Measurements from ENCODE around the gene PTPN22.

PTPN22 gene

DNA sequence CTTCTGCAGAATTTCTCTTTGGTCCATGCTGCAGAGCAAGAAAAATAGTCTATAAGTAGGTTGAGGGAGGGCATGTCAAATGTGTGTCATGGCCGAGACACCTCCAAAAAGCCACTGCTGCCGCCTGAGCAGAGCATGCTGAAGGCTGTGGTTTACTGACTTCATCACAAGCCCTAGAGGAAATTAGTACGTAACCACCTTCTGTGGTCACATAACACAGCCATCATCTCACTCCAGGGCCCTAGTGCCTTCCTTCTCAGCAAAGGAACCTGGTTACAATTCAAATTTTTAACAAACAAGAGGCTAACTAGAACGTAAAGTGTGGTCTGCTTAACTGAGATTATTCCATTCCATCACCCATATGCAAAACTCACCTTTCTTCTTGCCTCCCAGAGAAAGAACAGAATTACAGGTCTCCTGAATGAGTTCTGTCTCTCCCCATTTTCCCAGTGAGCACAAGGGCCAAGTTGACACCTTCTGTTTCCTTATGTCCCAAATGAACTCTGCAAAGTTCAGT lies at the start of gene PTPN22:
TSS of gene PTPN22 (minus strand) at position 116 of the 517 bp plus-strand sequence.
- intact Hi-C loops (cut with micrococcal nuclease): loop anchor here (1.0 to 2.0 kb wide), 2 partner anchors 10 to 15 kb away; no protein-coding TSS in a partner anchor
- Mint-ChIP-seq H3K36me3 (ENCODE audit: low read depth) (no peaks in the 10 kb centered on the region), H3K4me3 (no peak within 1 kb of the TSS), H3K27ac (peak within 1 kb of the TSS; percentile 79), H3K4me1 (ENCODE audit: low read depth) (peaks cover 47% of the 10 kb centered on the region), H3K9me3 (no peaks in the 10 kb centered on the region), H3K27me3 (no peaks in the 10 kb centered on the region)

DNA sequence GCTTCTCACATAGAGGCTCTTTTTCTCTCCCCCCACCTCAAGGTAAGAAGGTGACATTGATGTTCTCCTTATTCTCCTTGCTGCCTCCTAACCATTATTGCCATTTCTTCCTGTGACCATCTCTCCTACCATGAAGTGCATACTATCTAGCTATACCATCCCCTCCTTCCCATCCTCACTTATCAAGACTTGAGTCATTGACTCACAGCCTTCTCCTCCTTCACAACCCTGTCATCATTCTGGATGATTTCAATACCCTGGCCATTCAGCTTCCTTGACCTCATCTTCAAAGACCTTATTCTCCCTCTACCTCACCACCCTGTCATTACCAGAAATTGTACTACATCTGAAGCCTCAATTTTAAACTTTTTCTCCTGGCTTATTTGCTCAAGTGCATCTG lies 46.7 kb upstream of the PTPN22 start:
- Mint-ChIP-seq H3K27me3 (no peaks in the 10 kb centered on the region), H3K4me1 (ENCODE audit: low read depth) (peaks cover 11% of the 10 kb centered on the region), H3K9me3 (no peaks in the 10 kb centered on the region), H3K36me3 (ENCODE audit: low read depth) (peaks cover 25% of the 10 kb centered on the region), H3K27ac (no peak overlapping the region), H3K4me3 (no peak overlapping the region)
- intact Hi-C loops (cut with micrococcal nuclease): no loop called here

DNA sequence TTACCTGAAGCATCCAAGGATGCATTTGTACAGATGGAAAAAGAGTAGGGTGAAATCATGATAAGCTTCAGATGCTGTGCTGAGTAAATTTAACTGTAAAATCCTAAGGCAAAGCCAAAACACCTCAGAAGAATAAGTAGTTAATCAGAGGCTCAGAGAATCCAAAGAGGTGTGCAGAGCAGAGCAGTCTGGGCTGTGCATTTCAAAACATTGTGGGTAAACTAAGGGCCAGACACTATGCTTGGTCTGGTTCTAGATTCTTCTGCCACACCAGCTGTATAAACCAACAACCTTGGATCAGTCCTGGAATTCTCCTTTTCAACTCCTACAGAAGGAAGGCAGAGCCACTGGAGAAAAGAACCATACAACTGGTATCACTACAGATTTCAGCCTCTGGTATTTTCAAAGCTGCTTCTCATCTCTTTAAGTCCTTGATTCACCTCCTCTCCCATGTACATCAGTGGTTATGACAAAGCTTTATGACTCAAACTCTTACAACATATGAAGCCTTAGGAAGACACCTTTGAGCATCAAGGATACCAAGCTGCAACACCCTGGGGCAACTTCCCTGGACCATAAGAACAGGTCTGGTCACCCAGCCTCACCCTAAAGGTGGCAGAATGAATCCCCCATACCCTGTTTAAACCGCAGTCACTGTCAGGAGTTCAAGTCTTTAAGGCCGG lies 46.0 kb upstream of the PTPN22 start:
- intact Hi-C loops (cut with micrococcal nuclease): no loop called here
- H3K27ac Mint-ChIP-seq: no peak overlapping the region
- no peak overlapping the region for H3K4me3 Mint-ChIP-seq
- peaks cover 11% of the 10 kb centered on the region for H3K4me1 Mint-ChIP-seq (ENCODE audit: low read depth)
- no peaks in the 10 kb centered on the region for H3K9me3 Mint-ChIP-seq
- no peaks in the 10 kb centered on the region for H3K27me3 Mint-ChIP-seq
- H3K36me3 Mint-ChIP-seq (ENCODE audit: low read depth): peaks cover 32% of the 10 kb centered on the region

DNA sequence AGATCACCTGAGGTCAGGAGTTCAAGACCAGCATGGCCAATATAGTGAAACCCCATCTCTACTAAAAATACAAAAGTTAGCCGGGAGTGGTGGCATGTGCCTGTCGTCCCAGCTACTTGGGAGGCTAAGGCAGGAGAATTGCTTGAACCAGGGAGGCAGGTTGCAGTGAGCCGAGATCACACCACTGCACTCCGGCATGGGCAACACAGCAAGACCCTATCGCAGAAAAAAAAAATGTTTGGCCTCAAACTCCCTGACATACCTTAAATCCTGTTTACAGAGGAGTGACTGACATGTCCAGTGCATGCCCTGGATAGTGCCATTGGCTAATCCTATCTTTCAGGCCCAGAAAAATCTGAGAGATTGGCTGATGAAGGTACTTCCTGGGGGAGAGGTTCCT lies 45.5 kb upstream of the PTPN22 start:
- Mint-ChIP-seq H3K36me3 (ENCODE audit: low read depth) (peaks cover 38% of the 10 kb centered on the region), H3K27ac (no peak overlapping the region), H3K4me1 (ENCODE audit: low read depth) (peaks cover 11% of the 10 kb centered on the region), H3K27me3 (no peaks in the 10 kb centered on the region), H3K4me3 (no peak overlapping the region), H3K9me3 (no peaks in the 10 kb centered on the region)
- intact Hi-C loops (cut with micrococcal nuclease): no loop called here

DNA sequence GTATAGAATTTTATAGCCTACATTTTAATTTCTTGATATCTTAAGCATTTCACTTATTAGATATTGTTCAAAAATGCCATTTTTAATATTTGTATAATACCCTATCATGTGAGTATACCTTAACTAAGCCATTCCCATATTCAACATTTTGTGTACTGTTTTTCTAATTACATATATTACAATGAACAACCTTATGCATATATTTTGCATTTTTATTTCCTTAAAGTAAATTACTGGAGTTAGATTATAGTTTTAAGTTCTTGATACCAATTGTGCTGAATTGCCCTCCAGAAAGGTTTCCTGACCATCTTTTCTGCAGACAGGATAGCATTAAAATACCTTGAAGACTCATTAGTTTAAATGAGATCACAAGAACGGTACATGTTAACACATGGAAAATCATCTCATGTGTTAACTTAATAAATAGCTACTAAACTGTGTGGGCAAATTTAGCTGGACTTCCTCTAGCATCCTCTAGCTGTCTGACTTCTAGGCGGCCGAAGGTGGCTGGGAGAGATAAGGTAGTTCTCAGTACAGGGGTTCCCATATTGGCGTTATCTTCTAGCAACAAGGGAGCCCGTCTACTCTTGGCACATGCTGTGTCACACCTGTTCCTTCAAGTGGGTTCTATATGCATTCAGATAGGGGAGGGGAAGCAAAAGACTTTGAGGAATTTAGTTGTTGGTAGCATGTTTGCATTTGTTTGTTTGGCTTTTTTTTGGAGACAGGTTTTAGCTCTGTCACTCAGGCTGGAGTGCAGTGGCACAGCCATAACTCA lies 42.6 kb upstream of the PTPN22 start:
- H3K4me3 Mint-ChIP-seq: no peak overlapping the region
- no peak overlapping the region for H3K27ac Mint-ChIP-seq
- H3K36me3 Mint-ChIP-seq (ENCODE audit: low read depth): peaks cover 64% of the 10 kb centered on the region
- H3K27me3 Mint-ChIP-seq: no peaks in the 10 kb centered on the region
- intact Hi-C loops (cut with micrococcal nuclease): no loop called here
- H3K9me3 Mint-ChIP-seq: no peaks in the 10 kb centered on the region
- peaks cover 26% of the 10 kb centered on the region for H3K4me1 Mint-ChIP-seq (ENCODE audit: low read depth)

DNA sequence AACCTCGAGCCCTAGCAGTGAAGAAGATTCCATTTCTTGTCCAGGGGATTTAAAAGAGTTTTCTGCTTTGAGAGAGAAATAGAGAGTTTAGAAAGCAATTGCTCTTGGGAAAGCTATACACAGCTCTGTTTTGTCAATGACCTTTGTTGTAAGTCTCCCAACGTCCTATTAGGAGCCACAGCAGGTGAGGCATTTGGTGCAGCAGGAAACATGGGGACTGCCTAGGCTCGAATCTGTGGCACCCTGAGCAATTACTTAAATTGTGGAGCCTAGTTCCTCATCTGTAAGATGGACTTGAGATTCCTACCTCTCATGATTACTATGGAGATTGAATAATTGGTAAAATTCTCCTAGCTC lies 41.8 kb upstream of the PTPN22 start:
- Mint-ChIP-seq H3K4me3 (no peak overlapping the region), H3K4me1 (ENCODE audit: low read depth) (peaks cover 33% of the 10 kb centered on the region), H3K27ac (no peak overlapping the region), H3K9me3 (no peaks in the 10 kb centered on the region), H3K36me3 (ENCODE audit: low read depth) (peaks cover 72% of the 10 kb centered on the region), H3K27me3 (no peaks in the 10 kb centered on the region)
- intact Hi-C loops (cut with micrococcal nuclease): no loop called here

DNA sequence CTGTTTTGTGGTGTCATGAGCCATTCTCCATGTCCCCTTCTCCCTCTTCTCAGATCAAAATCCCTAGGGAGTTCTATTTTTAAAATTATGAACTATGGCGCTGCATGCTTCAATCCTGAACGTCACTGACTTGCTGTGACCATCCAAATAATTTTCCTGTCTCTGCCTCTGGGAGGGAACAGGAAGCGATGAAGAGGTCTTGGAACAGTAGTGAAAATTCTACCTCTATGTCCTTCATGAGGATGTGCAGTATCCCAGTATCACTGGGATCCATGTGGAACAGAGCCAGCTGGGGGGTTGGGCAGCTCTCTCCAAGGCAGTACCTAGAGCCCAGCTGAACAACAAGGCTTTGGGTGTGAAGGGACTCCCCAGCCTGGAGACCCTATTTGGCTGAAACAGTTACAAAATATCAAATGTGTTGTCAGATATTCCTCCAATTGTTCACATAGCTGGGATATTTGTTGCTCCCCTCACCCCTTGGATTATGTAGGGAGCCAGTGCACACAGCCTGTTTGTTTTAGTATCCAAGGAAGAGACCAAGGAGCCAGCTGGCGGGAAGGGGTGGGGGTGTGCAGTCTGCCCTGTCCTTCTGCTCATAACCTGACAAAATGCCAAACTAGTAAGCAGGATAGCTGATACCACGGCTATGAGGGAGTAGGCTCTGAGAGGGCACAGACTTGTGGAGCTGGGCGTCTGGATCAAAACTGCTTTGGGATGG lies 41.2 kb upstream of the PTPN22 start:
- Mint-ChIP-seq H3K27me3 (no peaks in the 10 kb centered on the region), H3K9me3 (no peaks in the 10 kb centered on the region), H3K27ac (no peak overlapping the region), H3K4me1 (ENCODE audit: low read depth) (peaks cover 39% of the 10 kb centered on the region), H3K36me3 (ENCODE audit: low read depth) (peaks cover 78% of the 10 kb centered on the region), H3K4me3 (no peak overlapping the region)
- intact Hi-C loops (cut with micrococcal nuclease): no loop called here

DNA sequence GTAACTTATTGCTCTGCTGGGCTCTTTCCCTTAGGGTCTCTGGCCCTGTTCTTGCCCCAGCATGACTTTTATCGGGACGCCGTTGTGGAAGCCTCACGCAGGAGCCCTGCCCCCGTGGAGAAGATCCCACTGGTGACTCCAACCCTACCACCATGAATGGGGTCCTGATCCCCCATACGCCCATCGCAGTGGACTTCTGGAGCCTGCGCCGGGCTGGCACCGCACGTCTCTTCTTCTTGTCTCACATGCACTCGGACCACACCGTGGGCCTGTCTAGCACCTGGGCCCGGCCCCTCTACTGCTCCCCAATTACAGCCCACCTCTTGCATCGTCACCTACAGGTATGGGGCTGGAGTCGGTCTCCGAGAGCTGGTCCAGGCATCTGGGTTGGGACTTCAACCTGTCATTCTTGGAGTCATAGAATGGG lies 33.9 kb upstream of the PTPN22 start:
- Mint-ChIP-seq H3K36me3 (ENCODE audit: low read depth) (peaks cover 60% of the 10 kb centered on the region), H3K27me3 (no peaks in the 10 kb centered on the region), H3K9me3 (no peaks in the 10 kb centered on the region), H3K4me1 (ENCODE audit: low read depth) (peaks cover 66% of the 10 kb centered on the region), H3K4me3 (peak overlapping the region; percentile 97), H3K27ac (peak overlapping the region; percentile 90)
- intact Hi-C loops (cut with micrococcal nuclease): loop anchor here (1.0 kb wide), 3 partner anchors 24 to 146 kb away; partner anchors contain the start of genes HIPK1, PHTF1 and RSBN1

DNA sequence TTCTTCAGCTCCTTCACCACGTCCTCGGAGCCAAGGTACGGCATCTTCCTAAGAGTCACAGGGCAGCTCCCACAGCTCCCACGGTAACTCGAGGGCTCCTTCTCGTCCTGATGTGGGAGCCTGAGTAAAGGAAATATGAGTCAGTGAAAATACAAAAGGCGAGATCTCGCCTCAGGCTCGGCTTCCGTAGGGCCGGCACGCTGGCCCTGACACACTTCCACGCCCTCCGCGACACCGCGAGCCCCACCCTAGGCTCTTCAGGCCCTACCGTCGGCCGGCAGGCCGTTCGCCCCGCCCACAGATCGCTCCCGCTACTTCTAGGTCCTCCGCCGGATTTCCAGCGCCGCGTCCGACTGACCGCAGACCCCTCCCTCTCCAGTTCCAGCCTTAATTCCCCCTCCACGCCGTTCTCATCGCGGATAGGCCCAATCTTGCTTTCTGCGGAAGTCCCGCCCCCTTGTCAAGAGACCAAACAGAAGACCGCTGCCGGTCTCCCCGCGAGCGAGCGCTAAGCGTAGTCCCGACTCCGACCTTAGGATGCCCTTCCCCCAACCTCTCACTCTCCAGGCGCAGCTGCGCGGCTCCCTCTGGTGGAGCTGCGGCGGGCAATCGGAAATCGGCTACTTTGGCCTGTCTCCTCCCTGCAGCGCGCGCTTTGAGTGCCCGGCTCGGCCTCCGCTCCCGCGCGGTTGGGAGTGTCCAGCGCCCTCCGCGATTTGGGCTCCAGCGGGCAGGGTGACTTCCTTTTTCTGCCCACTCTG lies 33.3 kb upstream of the PTPN22 start, which contains the start of the genes AP4B1 and DCLRE1B:
TSS of gene AP4B1 (minus strand) at position 126 of the 761 bp plus-strand sequence. CDS start at position 44, 82 bp downstream.
TSS of gene DCLRE1B (plus strand) at position 653 of the 761 bp plus-strand sequence. CDS start 261 bp downstream, outside the sequence.
- Mint-ChIP-seq H3K27me3 (no peaks in the 10 kb centered on the region), H3K4me3 (peak within 1 kb of the TSS; percentile 97), H3K9me3 (no peaks in the 10 kb centered on the region), H3K36me3 (ENCODE audit: low read depth) (peaks cover 60% of the 10 kb centered on the region), H3K27ac (peak within 1 kb of the TSS; percentile 90), H3K4me1 (ENCODE audit: low read depth) (peaks cover 60% of the 10 kb centered on the region)
- intact Hi-C loops (cut with micrococcal nuclease): loop anchor here (1.0 to 5.0 kb wide), 5 partner anchors 24 to 146 kb away; partner anchors contain the start of genes HIPK1, PHTF1 and RSBN1

DNA sequence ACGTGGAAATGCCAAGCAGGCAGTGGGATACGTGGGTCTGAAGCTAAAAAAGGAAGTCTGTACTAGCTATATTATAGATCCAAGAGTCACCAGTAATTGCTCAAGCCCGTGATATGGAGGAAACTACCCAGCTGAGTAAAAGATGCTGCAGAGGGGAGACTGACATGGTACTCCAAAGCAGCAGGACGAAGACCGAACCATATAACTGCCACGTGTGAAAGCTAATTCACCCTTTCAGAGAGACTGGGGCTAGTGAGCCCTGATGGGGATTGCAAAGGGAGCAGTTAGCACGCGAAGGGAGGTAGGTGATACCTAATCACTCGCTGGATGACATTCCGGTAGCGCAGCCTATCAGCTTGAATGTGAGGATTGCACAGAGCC lies 32.8 kb upstream of the PTPN22 start:
- Mint-ChIP-seq H3K27me3 (no peaks in the 10 kb centered on the region), H3K4me1 (ENCODE audit: low read depth) (peaks cover 58% of the 10 kb centered on the region), H3K27ac (peak overlapping the region; percentile 90), H3K9me3 (no peaks in the 10 kb centered on the region), H3K4me3 (peak overlapping the region; percentile 97), H3K36me3 (ENCODE audit: low read depth) (peaks cover 60% of the 10 kb centered on the region)
- intact Hi-C loops (cut with micrococcal nuclease): loop anchor here (1.0 to 5.0 kb wide), 2 partner anchors 47 to 69 kb away; no protein-coding TSS in a partner anchor

DNA sequence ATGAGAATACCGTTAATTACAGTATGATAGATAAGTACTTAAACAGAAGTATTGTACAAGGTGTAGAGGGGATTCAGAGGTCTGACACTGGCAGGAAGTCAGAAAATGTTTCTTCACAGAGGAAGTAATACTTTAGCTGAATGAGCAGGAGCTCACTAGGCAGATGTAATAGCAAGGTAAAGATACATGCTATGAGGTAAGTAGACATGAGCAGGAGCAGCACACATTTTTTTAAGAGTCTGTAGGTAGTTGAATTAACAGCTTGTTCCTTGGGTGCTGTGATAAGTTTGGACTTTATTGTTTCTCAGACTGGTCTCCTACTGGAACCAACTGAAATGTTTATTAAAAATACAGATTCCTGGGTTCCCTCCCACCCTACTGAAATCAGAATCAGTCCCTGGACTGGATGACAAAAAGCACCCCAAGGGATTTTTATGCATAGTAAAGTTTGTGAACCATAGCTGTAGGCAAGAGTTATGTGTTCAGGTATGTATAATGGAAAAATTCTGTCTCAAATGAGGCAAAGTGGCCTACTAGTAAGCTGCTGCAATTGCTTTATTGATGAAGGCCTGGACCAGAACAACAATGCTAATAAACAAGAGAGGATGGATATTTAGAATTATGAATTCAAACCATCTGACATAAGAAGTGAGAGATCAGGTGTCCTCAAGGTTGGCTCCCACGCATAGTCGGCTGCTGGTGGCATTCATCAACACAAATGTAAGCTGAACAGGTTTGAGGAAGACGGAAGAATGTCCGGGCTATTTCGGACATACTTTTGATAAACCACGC lies 32.2 kb upstream of the PTPN22 start:
- H3K27me3 Mint-ChIP-seq: no peaks in the 10 kb centered on the region
- H3K4me1 Mint-ChIP-seq (ENCODE audit: low read depth): peaks cover 61% of the 10 kb centered on the region
- peak overlapping the region; percentile 90 for H3K27ac Mint-ChIP-seq
- no peaks in the 10 kb centered on the region for H3K9me3 Mint-ChIP-seq
- H3K36me3 Mint-ChIP-seq (ENCODE audit: low read depth): peaks cover 62% of the 10 kb centered on the region
- intact Hi-C loops (cut with micrococcal nuclease): loop anchor here (1.0 to 5.0 kb wide), 2 partner anchors 46 to 68 kb away; no protein-coding TSS in a partner anchor
- H3K4me3 Mint-ChIP-seq: peak overlapping the region; percentile 97

DNA sequence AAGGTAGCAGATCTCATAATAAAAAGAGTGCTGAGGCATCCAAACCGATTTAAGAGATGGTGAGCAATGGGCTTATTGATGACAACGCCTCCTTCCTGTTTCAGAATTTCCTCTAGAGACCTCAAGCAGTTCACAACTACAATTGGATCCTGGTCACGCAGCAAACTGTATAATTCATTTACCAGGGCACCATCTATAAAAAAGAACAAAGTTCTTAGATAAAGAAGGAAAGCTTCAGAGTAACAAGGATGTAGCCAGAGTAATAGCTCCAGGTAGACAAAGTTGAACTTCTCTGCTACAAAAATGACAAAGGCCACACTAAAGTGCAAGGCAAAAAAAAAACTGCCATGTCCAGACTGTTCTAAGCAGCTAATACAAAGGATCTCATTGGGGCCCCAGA lies 29.7 kb upstream of the PTPN22 start:
- no peaks in the 10 kb centered on the region for H3K9me3 Mint-ChIP-seq
- H3K27ac Mint-ChIP-seq: no peak overlapping the region
- H3K36me3 Mint-ChIP-seq (ENCODE audit: low read depth): peaks cover 65% of the 10 kb centered on the region
- peaks cover 46% of the 10 kb centered on the region for H3K4me1 Mint-ChIP-seq (ENCODE audit: low read depth)
- H3K27me3 Mint-ChIP-seq: no peaks in the 10 kb centered on the region
- intact Hi-C loops (cut with micrococcal nuclease): loop anchor here (5.0 kb wide), 1 partner anchor 44 kb away; no protein-coding TSS in a partner anchor
- no peak overlapping the region for H3K4me3 Mint-ChIP-seq
